Cardiac muscle cell (in vitro differentiated cells and primary cell): Measurements from ENCODE around the gene RGS3. TPM values are rescaled to one million over a fixed set of nuclear protein-coding genes. Genes with fewer than 3 reads are reported as not detected.

Experiments used
- DNase-seq, 2 donors: peaks; one replicate each; pipeline versions ENCODE4 v3.0.0 to v3.0.0-alpha.2; 2010 to 2017; ENCODE audit warnings: low read depth in 1 of 2, low spot score in 1 of 2
- H3K27ac ChIP-seq: fragments of 200-600 bp; sonication (generic); 2 replicates; pipeline ENCODE4 v1.5.1; 2016
- H3K27me3 ChIP-seq: fragments of 200-600 bp; sonication (generic); 2 replicates; pipeline ENCODE4 v1.6.0; 2016; ENCODE audit warnings: control low read depth
- H3K36me3 ChIP-seq: fragments of 200-600 bp; sonication (generic); 2 replicates; pipeline ENCODE4 v1.5.1; 2016; ENCODE audit warnings: control low read depth
- H3K4me1 ChIP-seq: fragments of 200-600 bp; sonication (generic); 2 replicates; pipeline ENCODE4 v1.8.1; 2017; ENCODE audit warnings: low read depth, mild to moderate bottlenecking, mixed run types
- H3K4me3 ChIP-seq: fragments of 200-600 bp; sonication (generic); 2 replicates; pipeline ENCODE4 v1.5.1; 2016; ENCODE audit warnings: mild to moderate bottlenecking
- H3K9me3 ChIP-seq: fragments of 200-600 bp; sonication (generic); 2 replicates; pipeline ENCODE4 v1.5.1; 2017; ENCODE audit warnings: low read depth, mild to moderate bottlenecking, control low read depth
- polyA plus RNA-seq: library from polyadenylated mRNA; unstranded; fragments of >200 nt; fragmentation: Nextera tagmentation; extraction: Ambion mirVana; gene quantifications from 2 replicates; pipeline ENCODE4 v1.2.1, GENCODE V29; 2016
- total RNA-seq: library from RNA; depleted of rRNA; stranded (reverse); fragments of >200 nt; gene quantifications from 2 replicates; pipeline ENCODE4 v1.2.3, GENCODE V29; 2016
- TF ChIP-seq, protein P1 (sequence below): IDR thresholded peaks from 2 replicates; pipeline ENCODE4 v1.5.1; 2012; ENCODE audit warnings: low read depth, mild to moderate bottlenecking, low read length

The RGS3 gene
- total and polyA plus RNA-seq, 2 experiments from 2014 or later = 94.7 to 126 TPM

DNA sequence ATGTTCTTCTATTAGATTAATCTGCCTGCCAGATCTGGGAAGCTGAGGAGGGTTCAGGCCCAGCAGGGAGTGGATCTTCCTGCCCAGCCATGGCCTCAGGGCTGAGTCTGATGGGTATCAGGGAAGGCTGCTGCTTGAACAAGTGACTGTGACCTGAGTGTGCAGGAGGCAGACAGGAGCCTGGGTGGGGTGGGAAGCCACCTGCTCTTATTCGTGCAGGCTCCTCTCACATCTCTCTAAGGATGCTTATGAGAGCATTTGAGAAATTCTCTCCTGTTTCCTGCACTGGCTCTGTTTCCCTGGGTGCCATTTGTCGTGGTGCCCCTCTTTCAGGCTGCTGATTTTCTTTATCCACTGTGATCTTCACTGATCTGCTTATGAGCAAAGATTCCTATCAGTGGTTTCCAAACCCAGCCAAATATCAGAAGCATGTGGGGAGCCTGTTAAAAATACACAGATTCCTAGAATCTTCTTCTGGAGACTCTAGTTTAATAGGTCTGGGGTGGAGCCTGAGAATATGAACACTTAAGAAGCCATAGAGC, 2.1 kb downstream of the RGS3 start:
- Histone ChIP-seq H3K4me1 (peaks cover 6% of the 10 kb centered on the region), H3K27me3 (no peaks in the 10 kb centered on the region), H3K36me3 (no peaks in the 10 kb centered on the region), H3K27ac (no peak overlapping the region), H3K4me3 (no peak overlapping the region), H3K9me3 (no peaks in the 10 kb centered on the region)
- TF ChIP-seq, protein P1, sequence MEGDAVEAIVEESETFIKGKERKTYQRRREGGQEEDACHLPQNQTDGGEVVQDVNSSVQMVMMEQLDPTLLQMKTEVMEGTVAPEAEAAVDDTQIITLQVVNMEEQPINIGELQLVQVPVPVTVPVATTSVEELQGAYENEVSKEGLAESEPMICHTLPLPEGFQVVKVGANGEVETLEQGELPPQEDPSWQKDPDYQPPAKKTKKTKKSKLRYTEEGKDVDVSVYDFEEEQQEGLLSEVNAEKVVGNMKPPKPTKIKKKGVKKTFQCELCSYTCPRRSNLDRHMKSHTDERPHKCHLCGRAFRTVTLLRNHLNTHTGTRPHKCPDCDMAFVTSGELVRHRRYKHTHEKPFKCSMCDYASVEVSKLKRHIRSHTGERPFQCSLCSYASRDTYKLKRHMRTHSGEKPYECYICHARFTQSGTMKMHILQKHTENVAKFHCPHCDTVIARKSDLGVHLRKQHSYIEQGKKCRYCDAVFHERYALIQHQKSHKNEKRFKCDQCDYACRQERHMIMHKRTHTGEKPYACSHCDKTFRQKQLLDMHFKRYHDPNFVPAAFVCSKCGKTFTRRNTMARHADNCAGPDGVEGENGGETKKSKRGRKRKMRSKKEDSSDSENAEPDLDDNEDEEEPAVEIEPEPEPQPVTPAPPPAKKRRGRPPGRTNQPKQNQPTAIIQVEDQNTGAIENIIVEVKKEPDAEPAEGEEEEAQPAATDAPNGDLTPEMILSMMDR = no peak
- DNase-seq = no peak

DNA sequence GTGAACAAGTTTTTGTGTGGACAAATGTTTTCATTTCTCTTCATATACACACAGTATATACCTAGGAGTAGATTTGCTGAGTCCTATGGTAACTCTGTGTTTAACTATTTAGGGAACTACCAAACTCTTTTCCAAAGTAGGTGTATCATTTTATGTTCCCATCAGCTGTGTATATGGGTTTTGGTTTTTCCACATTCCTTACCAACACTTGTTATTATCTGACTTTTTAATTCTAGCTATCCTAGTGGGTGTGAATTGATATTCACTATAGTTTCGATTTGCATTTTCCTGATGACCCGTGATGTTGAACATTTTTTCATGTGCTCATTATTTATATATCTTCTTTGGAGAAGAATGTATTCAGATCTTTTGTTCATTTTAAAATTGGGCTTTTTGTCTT, 3.7 kb downstream of the RGS3 start:
- Histone ChIP-seq H3K27ac (no peak overlapping the region), H3K4me1 (peaks cover 6% of the 10 kb centered on the region), H3K4me3 (no peak overlapping the region), H3K9me3 (no peaks in the 10 kb centered on the region), H3K27me3 (no peaks in the 10 kb centered on the region), H3K36me3 (no peaks in the 10 kb centered on the region)
- no peak for DNase-seq
- TF ChIP-seq, protein P1 = no peak

DNA sequence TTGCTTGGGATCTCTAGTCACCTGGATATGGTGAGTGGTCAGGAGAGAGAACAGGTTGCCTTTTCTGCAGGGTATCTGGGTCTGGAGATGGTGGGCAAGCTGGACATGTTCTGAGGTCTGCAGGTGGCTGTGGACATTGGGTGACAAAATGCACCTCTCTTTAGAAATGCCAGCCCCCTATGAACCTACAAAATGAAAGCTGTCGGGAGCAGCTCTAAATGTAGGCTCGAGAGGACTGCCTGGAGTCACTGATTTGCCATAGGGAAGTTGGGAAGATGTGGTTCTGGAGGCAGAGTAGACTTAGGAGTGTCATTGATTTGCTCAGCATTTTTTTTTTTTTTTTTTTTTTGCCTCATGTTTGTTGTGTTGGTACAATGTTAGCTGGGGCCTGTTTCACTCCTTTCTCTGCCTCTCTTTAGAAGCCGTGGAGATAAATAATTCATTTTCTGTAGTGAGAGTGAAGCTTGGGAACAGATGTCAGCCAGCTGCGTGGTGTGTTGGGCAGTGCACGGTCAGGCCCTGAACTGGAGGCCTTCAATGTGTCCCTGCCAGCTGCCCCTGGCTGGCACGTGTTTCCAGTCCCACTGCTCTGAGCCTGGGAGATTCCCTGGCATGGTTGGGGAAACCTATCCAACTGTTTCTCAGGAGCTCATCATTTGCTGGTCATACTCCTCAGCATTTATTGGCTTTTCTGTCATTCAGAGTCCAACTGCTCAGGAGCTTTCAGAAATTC, 5.4 kb downstream of the RGS3 start:
- TF ChIP-seq, protein P1 = no peak
- H3K4me1 ChIP-seq = no peaks in the 10 kb centered on the region
- H3K9me3 ChIP-seq = no peaks in the 10 kb centered on the region
- DNase-seq = no peak
- no peak overlapping the region for H3K4me3 ChIP-seq
- no peak overlapping the region for H3K27ac ChIP-seq
- H3K36me3 ChIP-seq = no peaks in the 10 kb centered on the region
- H3K27me3 ChIP-seq = no peaks in the 10 kb centered on the region

DNA sequence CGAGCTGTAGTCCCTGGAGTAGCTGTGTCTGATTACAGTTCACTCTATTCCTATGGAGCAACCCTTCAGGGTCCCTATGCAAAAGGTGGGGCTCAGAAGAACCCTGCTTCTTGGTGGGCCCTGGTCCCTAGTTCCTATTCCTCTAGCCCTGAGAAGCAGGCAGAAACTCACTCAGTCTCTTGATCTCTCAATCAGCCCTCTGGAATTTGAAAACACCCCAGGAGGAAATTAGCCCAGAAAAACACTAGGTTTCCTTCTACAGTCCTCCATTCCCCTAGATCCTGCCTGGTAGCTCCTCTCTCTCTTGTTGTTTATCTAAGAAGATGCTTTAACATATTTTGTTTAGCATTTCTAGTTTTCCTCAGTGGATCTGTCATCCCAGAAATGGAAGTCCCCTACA, 7.6 kb downstream of the RGS3 start:
- Histone ChIP-seq H3K9me3 (no peaks in the 10 kb centered on the region), H3K27me3 (no peaks in the 10 kb centered on the region), H3K4me3 (no peak overlapping the region), H3K4me1 (no peaks in the 10 kb centered on the region), H3K27ac (no peak overlapping the region), H3K36me3 (no peaks in the 10 kb centered on the region)
- TF ChIP-seq, protein P1 = no peak
- DNase-seq = no peak

DNA sequence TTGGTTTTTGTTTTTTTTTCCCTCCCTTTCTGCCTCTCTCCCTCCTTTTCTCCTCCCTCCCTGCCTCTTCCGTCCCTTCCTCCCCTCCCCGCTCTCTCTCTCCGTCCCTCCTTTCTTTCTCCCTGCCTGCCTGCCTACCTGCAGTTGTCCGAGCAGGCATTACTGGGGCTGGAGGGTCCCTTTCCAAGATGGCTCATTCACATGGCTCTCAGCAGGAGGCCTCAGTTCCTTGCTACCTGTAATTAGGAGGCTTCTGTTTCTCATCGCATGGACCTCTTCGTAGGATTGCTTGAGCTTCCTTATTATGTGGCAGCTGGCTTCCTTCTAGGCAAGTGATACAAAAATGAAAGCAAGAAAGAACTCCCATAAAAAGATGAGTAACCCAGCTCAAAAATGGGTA, 8.0 kb downstream of the RGS3 start:
- Histone ChIP-seq H3K36me3 (no peaks in the 10 kb centered on the region), H3K27me3 (no peaks in the 10 kb centered on the region), H3K4me1 (no peaks in the 10 kb centered on the region), H3K9me3 (no peaks in the 10 kb centered on the region), H3K27ac (no peak overlapping the region), H3K4me3 (no peak overlapping the region)
- DNase-seq = no peak
- TF ChIP-seq, protein P1 = no peak
